GM12878 (cell line): ENCODE data around the gene ANKRD65. TPM values are rescaled to one million over a fixed set of nuclear protein-coding genes. Genes with fewer than 3 reads are reported as not detected.

Experiments
- ATAC-seq: fragments of 200-7000 bp; cut with Tn5 transposase; 3 replicates; pipeline ENCODE4 v1.9.1; 2020; ENCODE audit warnings: mild to moderate bottlenecking, moderate library complexity
- BruUV-seq: library from RNA; stranded (reverse); fragments of 400-500 nt; replicated peaks from 2 replicates; lab custom pipeline; 2021; lab: Mats Ljungman, UMichigan
- CTCF ChIA-PET: fragments of 300-600 bp; sonication (Branson Sonifier 250); formaldehyde crosslinking; extraction: SDS; loops from one replicate; lab custom pipeline; 2021; ENCODE audit warnings: inconsistent platforms; lab: Yijun Ruan, JAX
- POLR2A ChIA-PET: fragments of 350-600 bp; formaldehyde crosslinking; extraction: SDS; loops from one replicate; lab custom pipeline; 2021; ENCODE audit warnings: inconsistent platforms; lab: Charles Lee
- RAD21 ChIA-PET: fragments of 300-600 bp; sonication (Branson Sonifier 250); formaldehyde crosslinking; loops from one replicate; lab custom pipeline; 2023; ENCODE audit warnings: antibody characterized with exemption; ENCODE audit not compliant: unreplicated experiment; lab: Charles Lee
- SMC1A ChIA-PET: fragments of 300-600 bp; sonication (Branson Sonifier 250); formaldehyde crosslinking; loops from one replicate; lab custom pipeline; 2023; ENCODE audit not compliant: unreplicated experiment, uncharacterized antibody; lab: Charles Lee
- DNase-seq: peaks from one replicate; pipeline ENCODE4 v3.0.0-alpha.2; 2011; ENCODE audit warnings: low read depth, low spot score
- FAIRE-seq: peaks from 3 replicates; lab custom pipeline; 2011; peaks lifted over from hg19 to GRCh38; lab: Jason Lieb, UNC
- H2AFZ ChIP-seq: 2 replicates; pipeline ENCODE4 v1.6.0; 2011; ENCODE audit warnings: low read depth, low read length, control low read depth; ENCODE audit not compliant: control insufficient read depth
- H3K27ac ChIP-seq: 2 replicates; pipeline ENCODE4 v1.5.1; 2011; ENCODE audit warnings: control low read depth; ENCODE audit not compliant: control insufficient read depth, insufficient read depth
- H3K27me3 ChIP-seq, 2 experiments: replicated peaks in 1 of 2; 2 replicates each; pipeline versions ENCODE4 v1.6.0 to v1.6.1; 2011; ENCODE audit warnings: low read length in 1 of 2; ENCODE audit not compliant: control insufficient read depth in 2 of 2, insufficient read depth in 2 of 2
- H3K36me3 ChIP-seq, 2 experiments: 2 replicates each; pipeline ENCODE4 v1.5.1; 2011; ENCODE audit warnings: low read length in 1 of 2; ENCODE audit not compliant: control insufficient read depth in 2 of 2, insufficient read depth in 2 of 2
- H3K4me1 ChIP-seq: 2 replicates; pipeline ENCODE4 v1.6.1; 2011; ENCODE audit warnings: mild to moderate bottlenecking, low read length, moderate library complexity, mixed read lengths; ENCODE audit not compliant: control insufficient read depth, insufficient read depth
- H3K4me2 ChIP-seq: 2 replicates; pipeline ENCODE4 v1.6.0; 2011; ENCODE audit warnings: control low read depth; ENCODE audit not compliant: control insufficient read depth, insufficient read depth
- H3K4me3 ChIP-seq: fragments of 200-600 bp; sonication (generic); 2 replicates; pipeline ENCODE4 v1.5.1; 2016
- H3K79me2 ChIP-seq: 2 replicates; pipeline ENCODE4 v1.6.0; 2011; ENCODE audit warnings: low read length; ENCODE audit not compliant: control insufficient read depth, insufficient read depth
- H3K9ac ChIP-seq: 2 replicates; pipeline ENCODE4 v1.8.0; 2011; ENCODE audit warnings: low read length, control low read depth, mixed read lengths; ENCODE audit not compliant: control insufficient read depth, insufficient read depth
- H3K9me3 ChIP-seq: replicated peaks from 3 replicates; pipeline ENCODE4 v1.5.1; 2011; ENCODE audit warnings: mild to moderate bottlenecking, low read length; ENCODE audit not compliant: control insufficient read depth, insufficient read depth
- H4K20me1 ChIP-seq: 2 replicates; pipeline ENCODE4 v1.6.0; 2011; ENCODE audit not compliant: control insufficient read depth, insufficient read depth
- ATF3 ChIP-seq: IDR thresholded peaks from 2 replicates; pipeline ENCODE4 v1.6.1; 2011; ENCODE audit warnings: low read depth, mild to moderate bottlenecking, low read length, moderate library complexity, borderline replicate concordance; ENCODE audit errors: extremely low read depth
- BCL11A ChIP-seq: IDR thresholded peaks from 2 replicates; pipeline ENCODE4 v1.6.1; 2011; ENCODE audit warnings: low read depth, low read length
- CHD1 ChIP-seq: IDR thresholded peaks from 2 replicates; pipeline ENCODE4 v1.6.1; 2012; ENCODE audit warnings: low read depth, low read length, improper control_type of control experiment
- E2F8 ChIP-seq: fragments of 450-650 bp; IDR thresholded peaks from 2 replicates; pipeline ENCODE4 v1.6.1; 2018; ENCODE audit warnings: mild to moderate bottlenecking, low read depth, moderate library complexity; ENCODE audit not compliant: partially characterized antibody
- FOS ChIP-seq: IDR thresholded peaks from 3 replicates; pipeline ENCODE4 v1.6.1; 2011; ENCODE audit warnings: borderline replicate concordance; ENCODE audit not compliant: insufficient read length; ENCODE audit errors: extremely low read depth
- IRF3 ChIP-seq: fragments of 450-650 bp; IDR thresholded peaks from 2 replicates; pipeline ENCODE4 v1.6.1; 2014; ENCODE audit warnings: mild to moderate bottlenecking
- SREBF2 ChIP-seq: IDR thresholded peaks from 2 replicates; pipeline ENCODE4 v1.6.1; 2012; ENCODE audit warnings: mild to moderate bottlenecking, low read length
- SRF ChIP-seq, 2 experiments: IDR thresholded peaks; 2 replicates each; pipeline ENCODE4 v1.6.1; 2011; ENCODE audit warnings: low read depth in 2 of 2, low read length in 2 of 2, mild to moderate bottlenecking in 1 of 2, moderate library complexity in 1 of 2
- whole genome bisulfite sequencing: methylation state at CpG from one replicate; pipeline ENCODE4 v1.1.6; 2016; ENCODE audit warnings: low lambda C conversion rate; ENCODE audit not compliant: insufficient replicate concordance, insufficient coverage; ENCODE audit errors: missing lambda C conversion rate; 5-methylcytosine and 5-hydroxymethylcytosine counted together
- in situ Hi-C: fragments of 300-500 bp; cut with MboI; formaldehyde crosslinking; loops from 9 replicates; pipeline ENCODE4 v1.14.3; 2018; ENCODE audit warnings: mixed read lengths
- intact Hi-C: fragments of 100-400 bp; cut with micrococcal nuclease; formaldehyde crosslinking; loops from one replicate; pipeline ENCODE4 v1.14.2; 2022; ENCODE audit not compliant: unreplicated experiment
- polyA plus RNA-seq, 11 experiments: library from polyadenylated mRNA; depleted of rRNA in 4 of 11; unstranded in 6 of 11; stranded (reverse) in 5 of 11; fragments of >200 nt; fragmentation: Nextera tagmentation in 4 of 11; fragmentation: Illumina TruSeq in 1 of 11; extraction: Ambion mirVana in 4 of 11; extraction: Trizol in 1 of 11; gene quantifications; 1 replicate in 1 of 11; 2 replicates in 10 of 11; pipeline versions ENCODE4 v1.2.1 to v1.2.3, GENCODE V29; 2011 to 2016; ENCODE audit warnings: inconsistent platforms in 2 of 11, missing spikeins in 2 of 11, low read depth in 1 of 11
- total RNA-seq, 4 experiments: library from RNA; depleted of rRNA in 3 of 4; stranded (reverse); fragments of >200 nt in 3 of 4; fragmentation: Illumina TruSeq in 1 of 4; extraction: Trizol in 1 of 4; gene quantifications; 2 replicates each; pipeline versions ENCODE4 v1.2.1 to v1.2.3, GENCODE V29; 2013 to 2021

Gene ANKRD65
- total and polyA plus RNA-seq, 10 of the 15 experiments (the other 5 are each of a cell fraction or from before 2014, with no cell fraction given) = 0.05 to 2.8 (median 0.37) TPM

GRCh38 chr1:1432274-1432950, 11.3 kb upstream of the ANKRD65 start:
- ChIA-PET SMC1A (no interaction called here), POLR2A (interaction anchor here (0.6 to 1.0 kb wide), 2 partner anchors 14 to 15 kb away, joined by 3 to 8 read pairs; no protein-coding TSS in a partner anchor), CTCF (interaction anchor here (0.7 kb wide), 1 partner anchor 25 kb away, joined by 3 read pairs; no protein-coding TSS in a partner anchor), RAD21 (no interaction called here)
- H3K4me1 ChIP-seq = peaks cover 17% of the 10 kb centered on the region
- no peaks in the 10 kb centered on the region for H3K36me3 ChIP-seq
- in situ Hi-C loops = no loop called here
- peaks cover 0 to 13% of the 10 kb centered on the region in 2 experiments; a peak in 3 of 4 replicates for H3K27me3 ChIP-seq
- BruUV-seq = no TSS peak
- H3K9me3 ChIP-seq = no peaks in the 10 kb centered on the region
- no peak overlapping the region for H3K4me3 ChIP-seq
- no peak overlapping the region for H3K4me2 ChIP-seq
- DNase-seq (no peak), FAIRE-seq (no peak), ATAC-seq (no peak)
- intact Hi-C loops = no loop called here
- WGBS = 53% methylated on average over 21 of the region's 28 CpGs
- no peak overlapping the region for H3K27ac ChIP-seq
- H2AFZ ChIP-seq = no peak overlapping the region
- no peak overlapping the region for H3K9ac ChIP-seq
- H4K20me1 ChIP-seq = no peaks in the 10 kb centered on the region
- TF ChIP-seq FOS (no peak), CHD1 (no peak)
- no peaks in the 10 kb centered on the region for H3K79me2 ChIP-seq

GRCh38 chr1:1431845-1432273, 10.8 kb upstream of the ANKRD65 start:
- H3K4me2 ChIP-seq = no peak overlapping the region
- peaks cover 17% of the 10 kb centered on the region for H3K4me1 ChIP-seq
- H3K4me3 ChIP-seq = no peak overlapping the region
- H3K9ac ChIP-seq = no peak overlapping the region
- no peaks in the 10 kb centered on the region for H4K20me1 ChIP-seq
- TF ChIP-seq SREBF2 (no peak), ATF3 (no peak), E2F8 (no peak), IRF3 (no peak), SRF (IDR thresholded peaks at IDR 0.05; ENCODE audit: low read depth in 2 of 2, low read length in 2 of 2) (no peak), BCL11A (no peak)
- ATAC-seq = peak; percentile 8; the same call in 2 of the 3 replicates
- FAIRE-seq = no peak
- in situ Hi-C loops = no loop called here
- H3K36me3 ChIP-seq = no peaks in the 10 kb centered on the region
- no TSS peak for BruUV-seq
- no peaks in the 10 kb centered on the region for H3K9me3 ChIP-seq
- WGBS = 23% methylated on average over 5 of the region's 5 CpGs
- ChIA-PET POLR2A (interaction anchor here (0.6 kb wide), 1 partner anchor 16 kb away, joined by 8 read pairs; no protein-coding TSS in a partner anchor), SMC1A (no interaction called here), RAD21 (no interaction called here), CTCF (no interaction called here)
- DNase-seq = no peak
- no peak overlapping the region for H2AFZ ChIP-seq
- no peak overlapping the region for H3K27ac ChIP-seq
- H3K79me2 ChIP-seq = no peaks in the 10 kb centered on the region
- intact Hi-C loops = no loop called here
- peaks cover 0 to 13% of the 10 kb centered on the region in 2 experiments; a peak in 3 of 4 replicates for H3K27me3 ChIP-seq
